ENCODE data around the gene C21orf58.

Gene C21orf58

DNA sequence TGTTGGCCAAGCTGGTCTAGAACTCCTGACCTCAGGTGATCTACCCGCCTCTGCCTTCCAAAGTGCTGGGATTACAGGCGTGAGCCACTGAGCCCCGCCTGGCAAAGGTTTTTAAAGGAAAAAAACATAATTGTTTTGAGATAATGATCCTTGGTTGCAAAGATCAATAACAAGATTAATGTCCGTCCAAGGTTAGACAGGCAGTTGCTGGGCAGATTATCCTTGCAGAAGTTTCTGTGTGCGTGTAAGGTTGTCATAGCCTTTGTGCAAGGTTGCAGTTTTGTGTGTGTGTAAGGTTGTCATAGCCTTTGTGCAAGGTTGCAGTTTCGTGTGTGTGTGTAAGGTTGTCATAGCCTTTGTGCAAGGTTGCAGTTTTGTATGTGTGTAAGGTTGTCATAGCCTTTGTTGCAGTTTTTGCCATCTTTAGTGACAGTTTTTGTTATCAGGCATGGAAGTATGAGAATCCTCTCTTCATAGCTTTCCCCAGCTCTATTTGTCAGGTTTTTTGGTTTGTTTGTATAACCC, 34.0 kb downstream of the C21orf58 start:
- DNase-seq = no peak

DNA sequence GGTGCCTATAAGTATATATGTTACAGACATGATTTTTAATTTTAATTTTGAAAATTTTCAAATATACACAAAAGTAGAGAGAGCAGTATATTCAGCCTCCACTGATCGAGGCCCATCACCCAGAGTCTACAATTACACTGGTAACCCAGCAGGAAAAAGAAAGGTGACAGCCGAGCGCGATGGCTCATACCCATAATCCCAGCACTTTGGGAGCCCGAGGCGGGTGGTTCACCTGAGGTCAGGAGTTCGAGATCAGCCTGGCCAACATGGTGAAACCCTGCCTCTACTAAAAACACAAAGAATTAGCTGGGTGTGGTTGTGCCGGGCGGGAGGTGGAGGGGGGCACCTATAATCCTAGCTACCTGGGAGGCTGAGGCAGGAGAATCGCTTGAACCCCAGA, 36.1 kb downstream of the C21orf58 start:
- DNase-seq = no peak

DNA sequence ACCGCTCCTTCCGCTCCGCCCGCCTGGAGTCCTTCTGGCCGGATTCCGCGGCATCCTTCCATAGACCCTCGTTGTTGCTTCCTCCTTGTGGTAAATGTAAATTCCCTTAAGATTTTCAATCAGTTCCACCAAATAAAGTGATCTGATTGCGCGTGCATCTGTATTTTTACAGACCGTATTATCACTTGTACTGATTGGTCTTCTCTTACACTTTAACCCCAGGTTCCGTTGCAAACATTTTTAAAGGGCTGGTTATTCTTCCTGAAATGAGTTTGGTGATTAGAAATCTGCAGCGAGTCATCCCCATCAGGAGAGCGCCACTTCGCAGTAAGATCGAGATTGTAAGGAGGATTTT, 37.0 kb downstream of the C21orf58 start:
- DNase-seq = no peak

DNA sequence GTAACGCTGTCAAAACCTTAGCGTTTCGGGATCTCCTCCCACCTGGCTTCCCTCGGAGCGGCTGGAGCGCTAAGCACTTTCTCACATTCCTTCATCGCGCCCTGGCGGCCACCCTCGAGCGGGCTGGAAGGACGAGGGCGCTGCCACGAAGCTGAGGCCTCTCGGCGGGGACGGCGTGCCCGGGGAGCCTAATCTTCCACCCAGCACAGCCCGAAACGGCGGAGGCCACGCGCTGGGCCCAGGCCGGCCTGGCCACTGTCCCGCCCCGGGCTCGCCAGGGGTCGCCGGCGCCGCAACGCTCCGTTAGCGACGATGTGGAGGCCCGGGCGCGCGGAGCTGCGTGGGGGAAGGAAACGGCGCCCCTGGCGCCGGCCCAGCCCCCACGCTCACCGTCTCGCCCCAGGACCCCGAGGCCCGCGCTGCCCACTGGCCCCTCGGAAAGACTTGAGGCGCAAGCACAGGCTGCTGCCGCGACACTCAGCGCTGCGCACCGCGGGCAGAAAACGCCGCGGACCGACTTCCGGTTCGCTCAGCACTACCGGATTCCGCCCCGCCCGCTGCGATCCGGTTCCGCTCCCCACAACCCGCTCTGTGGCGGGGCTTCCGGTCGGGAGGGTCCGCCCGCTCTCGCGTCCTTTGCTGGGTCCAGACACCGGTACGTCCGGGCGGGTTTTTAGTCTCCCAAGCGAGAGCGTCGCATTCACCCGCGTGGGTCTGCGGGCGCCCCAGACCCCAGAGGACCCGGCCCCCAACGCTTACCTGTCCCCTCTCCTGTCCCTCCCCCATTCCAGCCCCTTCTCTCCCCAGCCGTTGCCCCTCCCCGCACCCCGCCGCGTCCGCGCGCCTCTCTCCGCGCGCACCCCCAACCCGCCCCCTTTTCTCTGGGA, 37.7 kb downstream of the C21orf58 start, which contains the start of gene YBEY:
Gene YBEY (plus strand): TSS at position 582 of the 887 bp plus-strand sequence. CDS start 572 bp downstream, outside the sequence.
- DNase-seq = peak; percentile 60

DNA sequence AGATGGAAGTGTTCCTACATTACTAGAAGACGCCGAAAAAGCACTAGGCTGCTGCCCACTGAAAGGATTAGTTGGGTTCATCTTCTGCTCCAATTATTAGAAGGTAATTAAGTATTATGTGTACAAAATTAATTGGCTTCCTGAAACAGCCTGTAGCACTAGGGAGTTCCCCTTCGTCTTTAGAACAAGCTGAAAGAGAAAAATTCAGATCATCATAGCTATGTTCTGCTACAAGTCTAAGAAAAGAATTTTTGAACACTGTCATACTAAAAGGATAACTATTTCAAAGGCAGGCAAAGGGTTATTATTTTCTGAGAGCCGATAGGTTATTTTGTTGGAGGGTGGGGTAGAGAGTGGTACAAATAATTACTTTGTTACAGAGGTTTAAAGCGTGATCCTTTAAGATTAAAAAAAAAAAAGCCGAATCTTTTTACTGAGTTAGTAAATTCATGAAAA, 38.4 kb downstream of the C21orf58 start, which contains the start of gene MCM3AP:
Gene MCM3AP (minus strand): TSS at position 406 of the 456 bp plus-strand sequence. CDS start 325 bp downstream, at position 81.
- DNase-seq = no peak

DNA sequence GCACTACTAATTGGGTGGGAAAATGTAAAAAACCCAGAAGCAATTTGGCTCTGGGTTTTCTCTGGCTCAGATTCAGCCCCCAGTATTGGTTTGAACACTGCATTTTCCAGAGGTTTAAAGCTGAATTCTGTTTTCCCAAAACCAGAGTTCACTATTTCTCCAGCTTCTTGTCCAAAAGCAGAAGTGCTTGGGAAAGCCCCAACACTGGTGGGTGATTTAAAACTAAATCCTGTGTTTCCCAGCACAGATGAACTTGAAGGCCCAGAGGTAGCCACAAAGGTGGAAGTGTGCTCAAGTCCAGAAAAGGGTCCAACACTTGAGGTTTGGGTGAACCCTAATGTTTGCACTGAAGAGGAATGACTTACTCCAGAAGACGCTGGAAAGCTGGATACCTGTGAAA, 38.9 kb downstream of the C21orf58 start:
- no peak for DNase-seq

DNA sequence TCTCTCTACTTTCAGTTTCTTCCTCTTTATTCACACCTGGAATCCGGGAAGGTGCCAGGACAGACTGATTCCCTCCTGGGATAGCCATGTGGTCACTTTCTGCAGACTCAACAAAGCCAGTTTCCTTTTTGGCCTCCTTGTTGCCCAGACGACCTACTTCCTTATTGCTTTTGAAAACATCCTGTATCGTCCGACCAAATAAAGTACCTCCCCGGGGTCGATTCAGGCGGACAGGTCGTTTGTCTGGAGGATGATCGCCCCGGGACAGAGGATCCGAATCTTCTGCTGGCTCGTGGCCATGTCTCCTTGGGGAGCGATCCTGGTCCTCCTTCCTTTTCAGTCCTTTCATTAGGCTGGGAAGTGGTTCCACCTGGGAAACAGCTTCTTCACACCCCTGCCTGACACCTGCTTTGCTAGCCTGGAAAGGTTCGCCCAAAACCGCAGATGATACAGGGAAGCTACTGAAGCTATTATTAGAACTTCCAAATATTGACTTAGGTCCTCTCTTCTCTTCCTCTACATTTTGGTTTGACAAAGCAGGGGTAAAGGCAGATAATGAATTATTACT, 39.5 kb downstream of the C21orf58 start:
- DNase-seq = no peak

DNA sequence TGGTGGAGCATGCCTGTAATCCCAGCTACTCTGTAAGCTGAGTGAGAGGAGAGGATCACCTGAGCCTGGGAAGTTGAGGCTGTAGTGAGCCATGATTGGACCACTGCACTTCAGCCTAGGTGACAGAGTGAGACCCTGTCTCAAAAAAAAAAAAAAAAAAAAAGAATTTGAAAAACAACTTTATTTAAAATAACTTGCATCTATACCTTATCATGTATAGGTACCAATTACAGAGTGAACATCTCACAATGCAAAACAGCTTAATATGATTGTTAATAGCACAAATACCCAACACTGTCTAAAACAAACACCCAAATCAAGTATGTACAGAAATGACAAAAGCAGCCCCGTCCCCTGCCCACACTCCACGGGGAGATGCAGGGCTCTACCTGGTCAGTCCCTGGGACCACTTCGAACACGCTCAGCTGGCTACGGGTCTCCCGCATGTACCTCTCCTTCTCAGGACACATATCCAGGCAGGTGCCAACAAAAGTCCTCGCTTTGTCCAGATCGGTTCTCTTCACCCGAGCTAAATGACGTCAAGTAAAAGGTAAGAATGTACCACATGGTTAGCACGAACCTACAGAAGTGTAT, 48.8 kb downstream of the C21orf58 start:
- DNase-seq = no peak

DNA sequence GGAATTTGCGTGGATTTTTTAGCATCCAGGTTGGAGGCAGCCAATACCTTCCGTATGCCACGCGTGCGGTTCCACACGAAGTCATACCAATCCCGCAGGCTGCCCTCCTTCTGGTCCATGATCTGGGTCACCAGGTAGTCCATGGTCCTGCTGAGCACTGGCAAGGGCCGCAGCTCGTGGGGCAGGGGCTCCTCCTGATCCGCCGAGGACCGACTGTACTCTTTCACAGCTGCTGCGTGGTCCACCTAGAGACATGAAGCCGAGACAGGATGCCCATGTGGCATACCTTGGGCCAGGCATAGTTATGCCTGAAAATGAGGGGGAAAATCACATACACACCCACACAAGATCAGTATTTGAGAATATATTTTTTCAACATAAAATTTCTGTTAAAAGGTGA, 50.3 kb downstream of the C21orf58 start:
- DNase-seq = no peak

DNA sequence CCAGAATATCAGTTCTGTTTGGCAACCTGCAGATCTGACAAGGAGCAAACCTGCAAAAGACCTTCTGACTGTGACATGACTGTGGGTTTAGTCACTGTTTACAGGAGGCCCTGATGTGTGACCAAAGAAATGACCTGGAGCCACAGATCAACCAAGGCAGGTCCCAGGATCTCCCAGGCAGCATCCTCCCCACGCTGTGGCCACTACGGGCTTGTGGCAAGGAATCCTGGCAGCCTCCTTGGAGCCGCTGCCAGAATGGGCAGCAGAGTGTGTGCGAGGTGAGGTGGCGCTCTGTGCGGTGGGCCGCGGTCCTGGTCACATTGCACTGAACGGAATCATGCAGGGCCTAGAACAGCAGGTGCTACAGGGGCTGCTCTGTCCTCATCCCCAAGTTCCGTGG, 54.2 kb downstream of the C21orf58 start:
- DNase-seq = no peak

DNA sequence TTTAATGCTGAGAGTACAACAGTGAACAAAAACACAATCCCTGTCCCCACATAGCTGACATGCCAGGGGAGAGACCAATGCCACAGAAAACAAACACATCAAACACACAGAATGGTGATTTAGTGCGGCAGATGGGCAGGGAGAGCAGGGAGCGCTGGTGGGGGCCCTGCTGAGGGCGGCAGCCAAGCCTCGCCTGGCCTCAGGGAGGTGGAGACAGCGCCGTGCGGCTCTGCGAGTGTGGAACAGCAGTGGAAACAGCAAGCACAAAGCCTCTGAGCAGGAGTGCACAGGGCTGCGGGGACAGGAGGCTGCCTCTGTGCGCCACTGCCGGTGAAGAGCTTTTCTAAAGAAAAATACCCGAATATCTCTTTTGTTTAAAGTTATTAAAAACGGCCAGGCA, 55.3 kb downstream of the C21orf58 start:
- DNase-seq = no peak

DNA sequence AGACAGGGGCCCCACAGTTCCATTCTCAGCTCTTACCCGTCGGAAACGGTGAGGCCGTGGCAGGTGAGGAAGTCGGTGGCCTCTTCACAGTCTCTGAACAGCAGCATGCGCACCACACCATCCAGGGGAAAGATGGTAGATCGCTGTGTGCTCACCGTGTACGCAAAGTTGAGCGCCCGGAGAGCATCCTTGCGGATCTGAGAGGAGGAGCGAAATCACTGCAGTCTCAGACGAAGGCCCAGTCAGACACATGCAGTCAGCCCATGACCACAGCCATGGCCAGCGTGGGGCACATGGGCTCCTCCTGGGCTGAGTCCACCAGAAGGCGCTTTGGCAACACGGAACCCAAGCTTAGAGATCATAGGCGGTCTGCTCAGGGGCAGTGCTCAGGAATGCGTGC, 56.7 kb downstream of the C21orf58 start:
- DNase-seq = no peak

DNA sequence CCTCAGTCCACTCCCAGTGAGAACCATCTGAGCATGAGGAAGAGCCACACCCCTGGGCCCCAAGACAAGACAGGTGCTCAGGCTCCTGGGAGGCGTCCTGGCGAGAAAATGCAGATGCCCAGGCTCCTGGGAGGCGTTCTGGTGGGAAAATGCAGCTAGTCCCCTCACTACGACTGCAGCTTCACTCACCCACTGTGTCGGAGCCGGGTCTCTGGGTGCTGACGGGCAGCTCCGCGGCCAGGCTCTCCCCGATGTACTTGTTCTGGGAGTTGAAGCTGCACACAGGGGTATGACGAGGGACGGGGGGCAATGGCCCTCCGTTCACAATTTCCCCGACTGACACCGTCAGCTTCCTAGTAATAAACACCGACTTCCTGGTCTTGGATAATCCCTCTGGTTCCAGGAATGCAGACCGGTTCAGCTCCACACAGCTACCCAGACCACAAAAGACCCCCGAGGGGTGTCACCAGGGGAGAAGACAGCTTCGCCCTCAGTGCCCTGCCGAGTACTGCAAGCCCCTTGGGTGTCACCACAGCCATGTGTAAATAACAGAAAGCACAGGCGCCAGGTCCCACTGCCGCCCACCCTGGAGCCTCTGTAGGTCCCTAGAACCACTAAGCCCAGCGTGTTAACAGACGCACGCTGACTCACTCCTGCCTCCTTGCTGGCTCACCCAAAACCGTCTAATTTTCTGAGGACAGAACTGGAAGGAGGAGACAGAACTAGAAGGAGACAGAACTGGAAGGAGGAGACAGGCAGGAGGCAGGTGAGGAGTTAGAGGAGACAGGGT, 57.7 kb downstream of the C21orf58 start:
- no peak for DNase-seq

DNA sequence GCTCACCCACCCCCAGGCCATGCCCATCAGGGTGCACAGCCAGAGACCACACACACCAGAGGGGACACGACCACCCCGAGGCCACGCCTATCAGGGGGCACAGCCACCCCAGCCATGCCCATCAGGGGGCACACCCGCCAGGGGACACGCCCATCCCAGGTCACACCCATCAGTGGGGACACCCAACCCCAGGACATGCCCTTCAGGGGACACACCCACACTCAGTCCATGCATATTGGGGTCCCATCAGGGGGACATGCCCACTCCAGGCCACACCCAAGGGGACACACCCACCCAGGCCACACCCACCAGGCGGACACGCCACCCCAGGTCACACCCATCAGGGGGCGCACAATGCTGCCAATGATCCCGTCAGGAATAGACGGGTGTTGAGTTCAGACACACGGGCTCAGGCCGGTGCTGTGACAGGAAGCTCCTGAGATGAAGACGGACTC, 59.0 kb downstream of the C21orf58 start:
- DNase-seq = no peak

DNA sequence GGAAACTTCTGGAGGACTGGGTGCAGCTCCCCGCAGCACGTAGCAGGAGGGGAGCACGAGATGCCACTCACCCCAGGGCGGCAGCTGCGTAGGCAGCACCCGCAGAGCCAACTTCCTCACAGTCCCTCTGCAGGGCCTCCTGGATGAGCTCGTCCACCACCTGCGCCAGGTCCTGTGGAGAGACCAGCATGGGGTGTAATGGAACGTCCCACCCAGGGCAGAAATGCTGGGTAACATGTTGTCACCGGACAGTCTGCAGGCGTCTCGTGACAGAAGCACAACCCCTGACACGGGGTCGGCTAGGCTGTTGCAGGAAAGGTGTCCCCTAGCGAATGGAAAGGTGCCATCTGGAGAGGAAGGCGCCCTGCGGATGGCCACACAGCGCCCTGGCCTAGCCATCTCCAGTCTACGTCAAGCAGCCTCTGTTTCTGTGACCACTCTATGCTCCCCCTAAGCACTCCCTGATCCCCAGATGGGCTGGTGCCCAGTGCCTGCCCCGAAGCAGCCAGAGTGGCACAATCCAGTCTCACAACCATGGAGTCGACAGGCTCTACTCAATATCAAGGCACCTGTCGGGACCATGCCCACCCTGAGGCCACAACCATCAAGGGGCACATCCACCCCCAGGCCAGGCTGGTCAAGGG, 59.5 kb downstream of the C21orf58 start:
- DNase-seq = no peak

DNA sequence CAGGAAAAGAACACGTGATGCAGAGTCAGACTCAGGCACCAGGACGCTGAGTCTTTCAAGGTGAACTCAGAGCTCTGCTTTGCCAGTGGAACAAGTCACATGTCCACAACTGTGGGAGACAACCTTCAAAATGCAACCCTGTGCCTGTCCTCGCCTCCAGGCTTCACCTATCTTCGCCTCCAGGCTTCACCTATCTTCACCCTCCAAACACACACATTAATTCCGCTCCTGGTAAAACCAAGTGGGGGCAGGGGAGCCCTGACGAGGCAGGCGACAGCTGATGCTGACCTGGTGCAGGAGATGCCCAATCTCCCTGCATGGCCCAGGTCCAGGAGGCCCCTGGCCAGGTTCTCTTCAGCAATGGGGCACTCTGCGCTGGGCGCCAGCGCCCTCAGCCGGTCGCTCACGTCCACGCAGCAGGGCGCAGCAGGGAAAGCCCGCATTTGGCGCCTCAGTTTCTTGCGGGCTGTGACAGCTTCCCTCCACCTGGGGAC, 67.1 kb downstream of the C21orf58 start:
- DNase-seq = no peak

DNA sequence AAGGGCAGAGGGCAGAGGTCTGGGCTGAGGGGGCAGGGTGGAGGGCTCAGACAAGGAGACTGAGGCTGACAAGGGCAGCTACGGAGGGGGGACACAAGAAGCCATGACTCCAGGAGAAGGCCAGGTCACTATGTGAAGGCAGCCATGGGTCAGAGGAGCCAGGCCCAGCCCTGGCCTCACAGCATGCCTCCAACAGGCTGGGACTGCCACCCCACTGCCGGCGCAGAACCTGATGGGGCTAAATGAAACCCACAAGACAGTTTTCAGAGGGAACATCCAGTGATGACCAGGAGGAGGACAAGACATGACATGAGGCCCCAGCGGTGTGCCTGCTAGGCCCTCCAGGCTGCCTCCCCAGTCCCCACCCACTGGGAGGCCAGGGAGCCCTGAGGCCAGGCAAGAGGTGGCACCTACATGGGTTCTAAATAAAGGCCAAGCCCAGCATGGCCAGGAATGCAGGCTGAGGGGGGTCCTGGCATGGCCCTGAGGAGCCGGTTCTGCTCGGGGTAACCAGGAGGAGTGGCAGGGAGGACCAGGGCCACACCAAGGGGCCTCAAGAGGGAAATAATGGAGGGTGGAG, 67.8 kb downstream of the C21orf58 start:
- no peak for DNase-seq

DNA sequence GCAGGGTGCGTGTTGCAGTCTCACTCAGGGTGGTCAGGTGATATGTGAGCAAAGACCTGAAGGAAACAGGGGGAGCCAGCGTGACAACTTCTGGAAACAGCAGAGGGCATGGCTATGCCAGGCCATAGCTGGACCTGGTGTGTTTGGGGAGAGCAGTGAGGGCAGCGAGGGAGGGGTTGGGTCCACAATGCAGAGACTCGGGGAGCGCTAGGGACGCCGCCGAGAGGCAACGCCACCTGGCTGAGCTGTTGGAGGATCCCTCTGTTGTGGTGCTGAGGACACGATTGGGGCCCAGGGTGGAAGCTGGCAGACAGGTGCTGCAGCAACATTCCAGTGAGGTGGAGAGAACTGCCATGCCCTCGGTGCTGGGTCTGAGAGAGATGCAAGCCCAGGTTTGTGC, 68.5 kb downstream of the C21orf58 start:
- DNase-seq = no peak

DNA sequence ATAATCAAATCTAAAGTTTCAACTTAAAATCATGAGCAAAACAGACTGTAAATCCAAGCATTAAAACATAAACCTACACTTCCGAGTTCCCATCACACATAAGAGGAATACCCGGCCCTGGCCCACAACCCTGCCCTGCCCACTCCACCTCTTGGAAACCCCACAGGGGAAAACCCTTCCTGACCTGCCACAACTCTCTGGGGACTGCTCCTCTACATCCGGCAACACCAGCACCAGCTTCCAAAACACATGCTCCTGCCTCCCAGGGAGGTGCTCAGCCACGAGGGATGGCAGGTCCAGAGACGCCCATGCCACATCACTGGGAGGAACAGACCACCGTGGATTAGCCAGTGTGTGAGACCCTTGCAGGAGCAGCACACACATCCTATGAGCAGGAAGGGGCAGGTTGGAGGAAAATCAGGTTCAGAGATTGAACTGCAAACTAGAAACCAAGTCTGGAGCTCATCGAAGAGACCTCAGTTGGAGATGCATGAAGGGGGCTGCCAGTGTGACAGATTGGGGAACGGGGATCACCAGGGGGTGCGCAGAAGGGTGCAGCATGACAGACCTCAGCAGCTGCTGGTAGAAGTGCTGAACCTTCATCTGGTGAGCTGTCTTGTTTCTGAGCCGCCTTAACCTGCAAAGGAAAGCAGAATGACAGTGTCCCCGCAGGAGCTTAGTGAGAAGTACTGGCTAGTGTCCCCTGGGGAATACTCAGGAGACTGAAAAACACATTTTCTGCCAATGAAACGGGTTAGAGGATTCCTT, 69.3 kb downstream of the C21orf58 start:
- no peak for DNase-seq

DNA sequence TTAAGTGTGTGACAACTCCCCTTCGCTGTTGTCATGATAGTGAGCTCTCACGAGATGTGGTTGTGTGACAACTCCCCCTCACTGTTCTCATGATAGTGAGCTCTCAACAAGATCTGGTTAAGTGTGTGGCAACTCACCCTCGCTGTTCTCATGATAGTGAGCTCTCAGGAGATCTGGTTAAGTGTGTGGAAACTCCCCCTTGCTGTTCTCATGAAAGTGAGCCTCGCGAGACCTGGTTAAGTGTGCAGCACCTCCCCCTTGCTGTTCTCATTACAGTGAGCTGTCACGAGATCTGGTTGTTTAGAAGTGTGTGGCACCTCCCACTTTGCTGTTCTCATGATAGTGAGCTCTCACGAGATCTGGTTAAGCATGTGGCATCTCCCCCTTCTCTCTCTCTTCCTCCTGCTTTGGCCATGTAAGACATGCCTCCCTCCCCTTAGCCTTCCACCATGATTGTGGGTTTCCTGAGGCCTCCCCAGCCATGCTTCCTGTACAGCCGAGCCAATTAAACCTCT, 70.0 kb downstream of the C21orf58 start:
- no peak for DNase-seq

DNA sequence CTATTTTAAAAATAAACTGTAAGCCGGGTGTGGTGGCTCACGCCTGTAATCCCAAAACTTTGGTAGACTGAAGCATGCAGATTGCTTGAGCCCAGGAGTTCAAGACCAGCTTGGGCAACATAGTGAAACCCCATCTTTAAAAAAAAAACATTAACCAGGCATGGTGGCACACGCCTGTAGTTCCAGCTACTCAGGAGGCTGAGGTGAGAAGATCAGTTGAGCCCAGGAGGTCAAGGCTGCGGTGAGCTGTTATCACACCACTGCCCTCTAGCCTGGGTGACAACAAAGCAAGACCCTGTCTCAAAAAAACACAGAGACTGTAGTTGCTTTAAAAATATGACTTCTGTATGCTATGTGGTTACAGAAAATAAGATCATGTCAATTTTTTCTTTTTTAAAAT, 70.8 kb downstream of the C21orf58 start:
- no peak for DNase-seq

Measured in NCI-H748 treated with DMSO at 0.1 percent for 48 hours (cell line).